Measurements from ENCODE around the gene PLCB2.

Gene PLCB2

GRCh38 chr15:40307421-40308211, at the start of gene PLCB2:
Gene PLCB2 (minus strand): TSS chr15:40307935. CDS start chr15:40307672, 263 bp downstream.
- peak; percentile 69 to 74 for DNase-seq

GRCh38 chr15:40357246-40357645, 49.5 kb upstream of the PLCB2 start:
- no peak for DNase-seq

GRCh38 chr15:40355976-40356585, 48.3 kb upstream of the PLCB2 start:
- no peak for DNase-seq

GRCh38 chr15:40354408-40355171, 46.9 kb upstream of the PLCB2 start:
- DNase-seq, result no peak

GRCh38 chr15:40353697-40354096, 46.0 kb upstream of the PLCB2 start:
- DNase-seq, result no peak

GRCh38 chr15:40352281-40352901, 44.7 kb upstream of the PLCB2 start:
- no peak for DNase-seq

- DNase-seq, result no peak
Measured at GRCh38 chr15:40349163-40349562, 41.4 kb upstream of the PLCB2 start.

- DNase-seq, result no peak
Measured at GRCh38 chr15:40348474-40348870, 40.7 kb upstream of the PLCB2 start.

GRCh38 chr15:40347559-40348473, 40.1 kb upstream of the PLCB2 start:
- DNase-seq, result no peak

- no peak for DNase-seq
Measured at GRCh38 chr15:40346579-40347558, 39.1 kb upstream of the PLCB2 start.

- no peak for DNase-seq
Measured at GRCh38 chr15:40345867-40346578, 38.3 kb upstream of the PLCB2 start.

- no peak for DNase-seq
Measured at GRCh38 chr15:40345225-40345866, 37.6 kb upstream of the PLCB2 start.

- peak; percentile 77 to 78 for DNase-seq
Measured at GRCh38 chr15:40344631-40345120, 36.9 kb upstream of the PLCB2 start.

- no peak for DNase-seq
Measured at GRCh38 chr15:40344217-40344616, 36.5 kb upstream of the PLCB2 start.

GRCh38 chr15:40343512-40343911, 35.8 kb upstream of the PLCB2 start:
- no peak for DNase-seq

GRCh38 chr15:40342416-40343320, 34.9 kb upstream of the PLCB2 start:
- no peak for DNase-seq

GRCh38 chr15:40340740-40341400, 33.1 kb upstream of the PLCB2 start, which contains the start of gene CCDC9B:
Gene CCDC9B (minus strand): TSS chr15:40340939. CDS start chr15:40340819, 120 bp downstream.
- DNase-seq, result peak in 1 of 2 donors; percentile 27

Data from CD4-positive, alpha-beta T cell treated with Interleukin-4 for 1 hour (primary cell).